ENCODE measurements around the gene ATP11A.

DNA sequence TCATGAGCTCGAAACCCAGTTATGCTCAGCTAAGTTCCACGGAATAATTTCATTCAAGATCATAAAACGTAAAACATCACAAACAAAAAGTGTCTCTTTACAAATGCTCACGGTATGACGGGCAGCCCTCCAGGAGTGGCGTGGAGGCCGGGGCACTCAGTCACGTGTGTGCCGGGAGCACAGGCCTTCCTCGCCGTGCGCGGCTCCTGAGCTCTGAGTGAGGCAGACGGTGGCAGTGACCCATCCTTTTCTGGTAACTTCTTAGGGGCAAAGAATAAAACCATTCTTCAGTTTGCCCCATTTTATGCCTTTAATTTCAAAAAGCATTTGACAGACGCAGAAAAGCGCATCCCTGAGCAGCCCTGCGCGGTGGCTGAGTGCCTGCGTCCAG, 72.8 kb downstream of the ATP11A start:
- TF ChIP-seq POLR2A (IDR thresholded peaks at IDR 0.05) (no peak), POLR2AphosphoS5 (IDR thresholded peaks at IDR 0.05) (no peak)
- TF ChIP-seq, protein P1, sequence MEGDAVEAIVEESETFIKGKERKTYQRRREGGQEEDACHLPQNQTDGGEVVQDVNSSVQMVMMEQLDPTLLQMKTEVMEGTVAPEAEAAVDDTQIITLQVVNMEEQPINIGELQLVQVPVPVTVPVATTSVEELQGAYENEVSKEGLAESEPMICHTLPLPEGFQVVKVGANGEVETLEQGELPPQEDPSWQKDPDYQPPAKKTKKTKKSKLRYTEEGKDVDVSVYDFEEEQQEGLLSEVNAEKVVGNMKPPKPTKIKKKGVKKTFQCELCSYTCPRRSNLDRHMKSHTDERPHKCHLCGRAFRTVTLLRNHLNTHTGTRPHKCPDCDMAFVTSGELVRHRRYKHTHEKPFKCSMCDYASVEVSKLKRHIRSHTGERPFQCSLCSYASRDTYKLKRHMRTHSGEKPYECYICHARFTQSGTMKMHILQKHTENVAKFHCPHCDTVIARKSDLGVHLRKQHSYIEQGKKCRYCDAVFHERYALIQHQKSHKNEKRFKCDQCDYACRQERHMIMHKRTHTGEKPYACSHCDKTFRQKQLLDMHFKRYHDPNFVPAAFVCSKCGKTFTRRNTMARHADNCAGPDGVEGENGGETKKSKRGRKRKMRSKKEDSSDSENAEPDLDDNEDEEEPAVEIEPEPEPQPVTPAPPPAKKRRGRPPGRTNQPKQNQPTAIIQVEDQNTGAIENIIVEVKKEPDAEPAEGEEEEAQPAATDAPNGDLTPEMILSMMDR (IDR thresholded peaks at IDR 0.05 in 8 of 11, conservative IDR thresholded peaks at IDR 0.05 in 3 of 11): no peak
